WTC11 (cell line): Measurements from ENCODE around the gene SLC9A2. TPM values are rescaled to one million over a fixed set of nuclear protein-coding genes. Genes with fewer than 3 reads are reported as not detected.

ENCODE experiments used
- ATAC-seq: fragments of 200-7000 bp; cut with Tn5 transposase; 2 replicates; pipeline ENCODE4 v1.10.0; 2021; ENCODE audit warnings: mild to moderate bottlenecking, moderate library complexity
- CTCF ChIA-PET: fragments of 300-600 bp; sonication (Branson Sonifier 250); formaldehyde crosslinking; loops from one replicate; lab custom pipeline; 2021; ENCODE audit warnings: antibody characterized with exemption; lab: Charles Lee
- POLR2A ChIA-PET: fragments of 350-600 bp; sonication (Branson Sonifier 250); formaldehyde crosslinking; loops from one replicate; lab custom pipeline; 2021; ENCODE audit warnings: antibody characterized with exemption; lab: Charles Lee
- DNase-seq: peaks from one replicate; pipeline ENCODE4 v3.0.0; 2021; ENCODE audit warnings: low spot score
- H3K27ac Mint-ChIP-seq: 2 replicates; pipeline ENCODE4 v1.8.0; 2021; ENCODE audit warnings: mixed read lengths
- H3K27me3 Mint-ChIP-seq: 2 replicates; pipeline ENCODE4 v1.8.0; 2021; ENCODE audit warnings: low read depth, mild to moderate bottlenecking, moderate library complexity, mixed read lengths
- H3K36me3 Mint-ChIP-seq: 2 replicates; pipeline ENCODE4 v1.8.0; 2021; ENCODE audit warnings: mixed read lengths
- H3K4me1 Mint-ChIP-seq: 2 replicates; pipeline ENCODE4 v1.8.0; 2022; ENCODE audit warnings: mixed read lengths
- H3K4me3 Mint-ChIP-seq: 2 replicates; pipeline ENCODE4 v1.8.0; 2021; ENCODE audit warnings: mild to moderate bottlenecking, moderate library complexity, mixed read lengths
- H3K9me3 Mint-ChIP-seq: 2 replicates; pipeline ENCODE4 v1.8.0; 2021; ENCODE audit warnings: mixed read lengths
- ATF2 ChIP-seq: sonication (generic); formaldehyde crosslinking; IDR thresholded peaks from 2 replicates; pipeline ENCODE4 v1.8.1; 2022; ENCODE audit warnings: low read depth, missing genetic modification reagents, borderline replicate concordance
- ATF6 ChIP-seq: sonication (generic); formaldehyde crosslinking; IDR thresholded peaks from 2 replicates; pipeline ENCODE4 v1.8.1; 2023; ENCODE audit warnings: mild to moderate bottlenecking, missing genetic modification reagents
- ELF4 ChIP-seq: sonication (generic); formaldehyde crosslinking; IDR thresholded peaks from 2 replicates; pipeline ENCODE4 v1.8.1; 2022; ENCODE audit warnings: low read depth, mild to moderate bottlenecking, moderate library complexity, missing genetic modification reagents
- ERG ChIP-seq: fragments of 250-450 bp; sonication (Bioruptor Pico); IDR thresholded peaks from 2 replicates; pipeline ENCODE4 v1.8.0; 2021; ENCODE audit warnings: mild to moderate bottlenecking
- IRF2 ChIP-seq: sonication (generic); formaldehyde crosslinking; IDR thresholded peaks from 2 replicates; pipeline ENCODE4 v1.8.0; 2022; ENCODE audit warnings: low read depth, missing genetic modification reagents, borderline replicate concordance
- MYBL2 ChIP-seq: sonication (generic); formaldehyde crosslinking; IDR thresholded peaks from 2 replicates; pipeline ENCODE4 v1.8.1; 2023; ENCODE audit warnings: mild to moderate bottlenecking, moderate library complexity, missing genetic modification reagents
- NFE2L1 ChIP-seq: sonication (generic); formaldehyde crosslinking; IDR thresholded peaks from 2 replicates; pipeline ENCODE4 v1.8.1; 2023; ENCODE audit warnings: missing genetic modification reagents
- PRDM15 ChIP-seq: sonication (generic); formaldehyde crosslinking; IDR thresholded peaks from 2 replicates; pipeline ENCODE4 v1.8.0; 2022; ENCODE audit warnings: missing genetic modification reagents
- SMAD3 ChIP-seq: sonication (generic); formaldehyde crosslinking; IDR thresholded peaks from 2 replicates; pipeline ENCODE4 v1.8.0; 2022; ENCODE audit warnings: missing genetic modification reagents, mild to moderate bottlenecking, borderline replicate concordance
- SP1 ChIP-seq: sonication (generic); formaldehyde crosslinking; conservative IDR thresholded peaks from 2 replicates; pipeline ENCODE4 v1.8.1; 2022; ENCODE audit warnings: missing genetic modification reagents
- STAT6 ChIP-seq: sonication (generic); formaldehyde crosslinking; conservative IDR thresholded peaks from 2 replicates; pipeline ENCODE4 v1.8.1; 2023; ENCODE audit warnings: mild to moderate bottlenecking, low read depth, missing genetic modification reagents, moderate library complexity
- TCF7 ChIP-seq: sonication (generic); formaldehyde crosslinking; IDR thresholded peaks from 2 replicates; pipeline ENCODE4 v1.8.0; 2022; ENCODE audit warnings: mild to moderate bottlenecking, low read depth, missing genetic modification reagents, moderate library complexity
- USF2 ChIP-seq: sonication (generic); formaldehyde crosslinking; IDR thresholded peaks from 2 replicates; pipeline ENCODE4 v1.8.1; 2023; ENCODE audit warnings: mild to moderate bottlenecking, missing genetic modification reagents, moderate library complexity
- ZNF281 ChIP-seq: sonication (generic); formaldehyde crosslinking; IDR thresholded peaks from 2 replicates; pipeline ENCODE4 v1.8.0; 2023; ENCODE audit warnings: mild to moderate bottlenecking, missing genetic modification reagents
- total RNA-seq: library from RNA; stranded (reverse); gene quantifications from 3 replicates; pipeline ENCODE4 v1.2.3, GENCODE V29; 2021

SLC9A2 gene
- total RNA-seq, 1 experiment from 2014 or later: 0.07 TPM

- no peak for TF ChIP-seq STAT6 (CRISPR knock-in tag)
- no peak for TF ChIP-seq NFE2L1 (CRISPR knock-in tag)
- no peak for TF ChIP-seq USF2 (CRISPR knock-in tag)
- no peak for TF ChIP-seq ERG (CRISPR knock-in tag)
Observed at GRCh38 chr2:102635317-102635716, 16.0 kb downstream of the SLC9A2 start (continued).

GRCh38 chr2:102636283-102636907 is 17.0 kb downstream of the SLC9A2 start:
- DNase-seq: no peak
- Mint-ChIP-seq H3K9me3 (no peaks in the 10 kb centered on the region), H3K27me3 (no peaks in the 10 kb centered on the region)
- TF ChIP-seq MYBL2 (CRISPR knock-in tag) (no peak), TCF7 (CRISPR knock-in tag) (no peak), ATF2 (CRISPR knock-in tag) (no peak), SP1 (CRISPR knock-in tag) (no peak), ELF4 (CRISPR knock-in tag) (no peak)
- TF ChIP-seq, all 79 proteins: peak for 0
- H3K4me3 Mint-ChIP-seq: no peak overlapping the region
- ChIA-PET POLR2A (no interaction called here), CTCF (interaction anchor here (0.9 to 2.0 kb wide), 4 partner anchors 21 to 117 kb away, joined by 3 to 8 read pairs (median 4); no protein-coding TSS in a partner anchor)
- no peak for ATAC-seq
- peaks cover 10% of the 10 kb centered on the region for H3K4me1 Mint-ChIP-seq
- no peaks in the 10 kb centered on the region for H3K36me3 Mint-ChIP-seq
- no peak overlapping the region for H3K27ac Mint-ChIP-seq

GRCh38 chr2:102637358-102637757 is 18.0 kb downstream of the SLC9A2 start:
- no peak overlapping the region for H3K27ac Mint-ChIP-seq
- H3K4me1 Mint-ChIP-seq: peaks cover 12% of the 10 kb centered on the region
- ATAC-seq (peak; percentile 46), DNase-seq (no peak)
- ChIA-PET CTCF (interaction anchor here (0.9 to 2.0 kb wide), 5 partner anchors 22 to 164 kb away, joined by 3 to 8 read pairs (median 4); partner anchors contain the start of gene SLC9A4), POLR2A (no interaction called here)
- H3K27me3 Mint-ChIP-seq: no peaks in the 10 kb centered on the region
- no peaks in the 10 kb centered on the region for H3K36me3 Mint-ChIP-seq
- no peaks in the 10 kb centered on the region for H3K9me3 Mint-ChIP-seq
- H3K4me3 Mint-ChIP-seq: no peak overlapping the region
- TF ChIP-seq NFE2L1 (CRISPR knock-in tag) (no peak), IRF2 (CRISPR knock-in tag) (no peak), ATF6 (CRISPR knock-in tag) (no peak), PRDM15 (no peak), USF2 (CRISPR knock-in tag) (no peak), ZNF281 (CRISPR knock-in tag) (no peak), SMAD3 (CRISPR knock-in tag) (no peak)
